Measurements from ENCODE around the gene HCRTR1.

GRCh38 chr1:31587720-31588423 is 29.6 kb upstream of the HCRTR1 start:
- TF ChIP-seq POLR2AphosphoS5 (IDR thresholded peaks at IDR 0.05) (peak in 2 of 3 donors; percentile 3 to 58), POLR2A (IDR thresholded peaks at IDR 0.05) (no peak)
